Measurements from ENCODE around the gene RFC4. TPM values are rescaled to one million over a fixed set of nuclear protein-coding genes. Genes with fewer than 3 reads are reported as not detected.
A peak's percentile ranks its signal among the peaks of the same experiment; 100 is the strongest.

RFC4 gene
- total RNA-seq, 2 donors from 2014 or later, result 13.6 to 17.3 TPM

- Histone ChIP-seq H3K27ac (no peak overlapping the region), H3K27me3 (replicated peaks; ENCODE audit: insufficient read depth) (no peaks in the 10 kb centered on the region), H3K4me3 (no peak overlapping the region), H3K36me3 (no peaks in the 10 kb centered on the region), H3K4me1 (replicated peaks) (no peaks in the 10 kb centered on the region), H3K9me3 (no peaks in the 10 kb centered on the region)
- intact Hi-C loops (cut with DNase I), result no loop called here
- WGBS, result 5% methylated on average over 1 of the region's 1 CpG
- no peak for TF ChIP-seq POLR2AphosphoS5 (IDR thresholded peaks at IDR 0.05)
- no peak for TF ChIP-seq POLR2A (IDR thresholded peaks at IDR 0.05)
- peak in 3 of 4 experiments; percentile 30 to 66 (median 56) for TF ChIP-seq CTCF (IDR thresholded peaks at IDR 0.05)
- DNase-seq (ENCODE audit: low spot score), result no peak
These were observed 43.2 kb upstream of the RFC4 start for GRCh38 chr3:186849374-186849975.

DNA sequence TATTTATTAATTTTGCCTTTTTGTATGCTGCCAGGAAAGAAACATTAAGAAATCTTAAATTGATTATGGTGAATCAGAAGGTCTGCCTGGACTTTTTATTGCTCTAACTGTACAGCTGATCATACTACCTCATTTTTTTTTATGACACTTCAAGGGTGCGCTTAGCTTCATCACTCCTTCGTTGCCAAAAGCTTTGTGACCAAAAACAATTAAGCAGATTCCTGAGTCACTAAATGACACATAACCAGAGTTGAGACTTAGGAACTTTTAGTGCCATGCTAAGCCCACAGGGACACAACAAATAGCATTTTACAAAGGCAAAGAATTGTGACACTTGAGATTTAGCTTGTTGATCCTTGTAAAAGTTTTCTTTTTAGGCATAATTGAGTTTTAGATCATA lies 41.2 kb upstream of the RFC4 start:
- H3K4me3 ChIP-seq, result no peak overlapping the region
- no peak for TF ChIP-seq POLR2AphosphoS5 (IDR thresholded peaks at IDR 0.05)
- TF ChIP-seq POLR2A (IDR thresholded peaks at IDR 0.05), result no peak
- no peak for TF ChIP-seq CTCF (IDR thresholded peaks at IDR 0.05)
- no peaks in the 10 kb centered on the region for H3K9me3 ChIP-seq
- 64% methylated on average over 2 of the region's 2 CpGs for WGBS
- DNase-seq (ENCODE audit: low spot score), result no peak
- no peaks in the 10 kb centered on the region for H3K27me3 ChIP-seq (replicated peaks; ENCODE audit: insufficient read depth)
- intact Hi-C loops (cut with DNase I), result no loop called here
- H3K4me1 ChIP-seq (replicated peaks), result no peaks in the 10 kb centered on the region
- H3K36me3 ChIP-seq, result no peaks in the 10 kb centered on the region
- no peak overlapping the region for H3K27ac ChIP-seq

DNA sequence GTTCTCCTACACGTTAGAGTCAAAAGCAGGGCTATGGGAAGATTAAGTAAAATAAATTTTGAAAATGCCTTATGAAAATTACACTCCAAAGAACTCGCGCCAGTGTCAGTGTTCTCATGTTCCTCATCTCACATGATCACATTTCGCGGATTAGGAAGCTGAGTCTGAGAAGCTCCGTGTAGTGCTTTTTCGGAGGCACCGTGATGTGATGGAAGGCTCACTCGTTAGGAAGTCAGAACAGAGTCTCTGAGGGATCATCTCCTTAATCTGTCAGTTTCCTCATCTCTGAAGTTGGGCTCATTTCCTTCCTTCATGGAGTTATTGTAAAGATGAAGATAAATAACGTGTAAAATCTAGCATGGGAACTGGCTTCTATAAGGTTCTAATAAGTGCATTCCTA lies 39.5 kb upstream of the RFC4 start:
- Histone ChIP-seq H3K4me3 (no peak overlapping the region), H3K27ac (no peak overlapping the region), H3K36me3 (no peaks in the 10 kb centered on the region), H3K9me3 (no peaks in the 10 kb centered on the region), H3K27me3 (replicated peaks; ENCODE audit: insufficient read depth) (no peaks in the 10 kb centered on the region), H3K4me1 (replicated peaks) (peaks cover 4% of the 10 kb centered on the region)
- TF ChIP-seq POLR2AphosphoS5 (IDR thresholded peaks at IDR 0.05), result no peak
- no peak for TF ChIP-seq POLR2A (IDR thresholded peaks at IDR 0.05)
- TF ChIP-seq CTCF (IDR thresholded peaks at IDR 0.05), result no peak
- intact Hi-C loops (cut with DNase I), result no loop called here
- no peak for DNase-seq (ENCODE audit: low spot score)
- WGBS, result 76% methylated on average over 10 of the region's 10 CpGs

- TF ChIP-seq POLR2AphosphoS5 (IDR thresholded peaks at IDR 0.05) (no peak), POLR2A (IDR thresholded peaks at IDR 0.05) (no peak), CTCF (IDR thresholded peaks at IDR 0.05) (no peak)
- Histone ChIP-seq H3K36me3 (no peaks in the 10 kb centered on the region), H3K4me3 (no peak overlapping the region), H3K27me3 (replicated peaks; ENCODE audit: insufficient read depth) (no peaks in the 10 kb centered on the region), H3K4me1 (replicated peaks) (peaks cover 4% of the 10 kb centered on the region), H3K27ac (no peak overlapping the region), H3K9me3 (no peaks in the 10 kb centered on the region)
- DNase-seq (ENCODE audit: low spot score), result no peak
- 87% methylated on average over 11 of the region's 11 CpGs for WGBS
- intact Hi-C loops (cut with DNase I), result no loop called here
These were observed 38.6 kb upstream of the RFC4 start for GRCh38 chr3:186844908-186845307.

GRCh38 chr3:186843039-186843432 lies 36.8 kb upstream of the RFC4 start:
- Histone ChIP-seq H3K9me3 (no peaks in the 10 kb centered on the region), H3K36me3 (no peaks in the 10 kb centered on the region), H3K4me3 (no peak overlapping the region), H3K27ac (no peak overlapping the region), H3K27me3 (replicated peaks; ENCODE audit: insufficient read depth) (no peaks in the 10 kb centered on the region), H3K4me1 (replicated peaks) (peaks cover 4% of the 10 kb centered on the region)
- intact Hi-C loops (cut with DNase I), result no loop called here
- no peak for DNase-seq (ENCODE audit: low spot score)
- 76% methylated on average over 3 of the region's 3 CpGs for WGBS
- no peak for TF ChIP-seq POLR2A (IDR thresholded peaks at IDR 0.05)
- TF ChIP-seq POLR2AphosphoS5 (IDR thresholded peaks at IDR 0.05), result peak; percentile 7
- no peak for TF ChIP-seq CTCF (IDR thresholded peaks at IDR 0.05)
